GM12865 (cell line): ENCODE measurements around the gene DNAAF8.

ENCODE experiments used
- DNase-seq: peaks from one replicate; pipeline ENCODE4 v3.0.0; 2010; ENCODE audit warnings: low read depth
- H3K4me3 ChIP-seq: 2 replicates; pipeline ENCODE4 v1.5.1; 2011; ENCODE audit warnings: mild to moderate bottlenecking, low read depth, low read length, control low read depth
- CTCF ChIP-seq: IDR thresholded peaks from 2 replicates; pipeline ENCODE4 v1.5.1; 2011; ENCODE audit warnings: low read length, control low read depth, low read depth, inconsistent platforms; ENCODE audit not compliant: insufficient read depth; ENCODE audit errors: missing control alignments

Gene DNAAF8

DNA sequence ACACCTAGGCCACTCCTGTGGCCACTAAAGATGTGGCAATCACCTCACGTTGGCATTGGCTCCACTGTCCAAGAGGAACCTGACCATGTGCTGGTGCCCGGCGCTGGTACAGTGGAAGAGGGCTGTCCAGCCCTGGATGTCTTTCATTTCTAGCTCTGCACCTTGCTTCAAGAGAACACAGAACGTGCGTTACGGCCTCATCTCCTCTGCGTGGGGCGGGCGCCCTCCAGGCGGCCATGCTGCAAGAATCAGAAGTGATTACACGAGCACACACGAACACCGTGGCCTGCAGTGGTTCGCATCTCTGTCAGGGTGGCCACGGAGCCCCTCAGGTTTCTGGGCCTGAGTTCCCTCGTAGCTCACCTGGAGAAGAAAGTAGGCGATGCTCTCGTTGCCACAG lies 7.7 kb upstream of the DNAAF8 start:
- no peak overlapping the region for H3K4me3 ChIP-seq
- TF ChIP-seq CTCF, result no peak
- DNase-seq, result no peak

DNA sequence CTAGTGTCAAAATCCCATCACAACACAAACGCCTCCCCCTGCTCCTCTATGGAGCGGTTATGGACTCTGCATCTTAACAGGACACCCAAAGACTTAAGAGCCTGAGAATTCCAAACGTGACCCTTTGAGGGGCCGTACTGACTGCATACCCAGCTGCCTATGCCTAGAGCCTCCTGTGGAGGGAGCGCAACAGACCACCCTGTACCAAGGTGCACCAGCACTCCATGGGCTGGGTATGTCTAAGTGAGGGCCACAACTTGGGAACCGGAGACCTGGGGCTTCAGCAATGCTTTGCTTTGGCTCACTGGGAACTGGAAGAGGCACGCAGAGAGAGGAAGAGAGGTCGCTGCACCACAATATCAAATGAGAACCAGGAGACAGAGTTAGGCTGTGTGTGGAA lies 5.7 kb upstream of the DNAAF8 start:
- no peak overlapping the region for H3K4me3 ChIP-seq
- no peak for TF ChIP-seq CTCF
- DNase-seq, result no peak

DNA sequence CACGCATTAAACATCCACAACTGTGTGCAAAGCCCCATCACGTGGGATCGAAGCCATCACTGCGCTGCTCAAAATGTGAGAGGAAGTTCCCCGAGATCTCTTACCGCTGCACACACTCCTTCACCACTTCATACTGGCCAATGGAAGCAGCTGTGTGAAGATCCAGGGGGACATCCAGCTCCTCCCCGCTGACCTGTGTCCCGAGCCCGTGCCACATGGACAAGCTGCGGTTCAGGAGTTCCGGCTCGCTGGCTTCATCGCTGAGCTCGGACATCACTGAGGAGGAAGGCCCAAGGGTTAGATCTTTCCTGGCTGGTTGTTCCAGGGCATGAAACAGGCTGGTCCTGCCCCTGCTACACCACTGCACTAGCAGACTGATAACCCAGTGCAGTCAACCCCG lies 4.5 kb upstream of the DNAAF8 start:
- no peak for DNase-seq

DNA sequence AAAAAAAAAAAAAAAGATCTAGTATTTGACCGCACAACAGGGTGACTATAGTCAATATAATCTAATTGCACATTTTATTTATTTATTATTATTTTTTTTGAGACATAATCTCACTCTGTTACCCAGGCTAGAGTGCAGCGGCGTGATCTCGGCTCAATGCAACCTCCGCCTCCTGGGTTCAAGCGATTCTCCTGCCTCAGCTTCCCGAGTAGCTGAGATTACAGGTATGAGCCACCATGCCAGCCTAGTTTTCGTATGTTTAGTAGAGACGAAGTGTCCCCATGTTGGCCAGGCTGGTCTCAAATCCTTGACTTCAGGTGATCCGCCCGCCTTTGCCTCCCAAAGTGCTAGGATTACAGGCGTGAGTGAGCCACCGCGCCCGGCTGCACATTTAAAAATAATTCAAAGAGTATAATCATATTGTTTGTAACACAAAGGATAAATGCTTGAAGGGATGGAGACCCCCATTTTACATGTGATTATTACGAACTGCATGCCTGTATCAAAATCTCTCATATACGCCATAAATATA lies 1.1 kb upstream of the DNAAF8 start:
- H3K4me3 ChIP-seq, result peak overlapping the region; percentile 98
- DNase-seq, result no peak
- TF ChIP-seq CTCF, result no peak

More for the DNA sequence above, 4.5 kb upstream of the DNAAF8 start:
- no peak overlapping the region for H3K4me3 ChIP-seq
- TF ChIP-seq CTCF, result no peak

DNA sequence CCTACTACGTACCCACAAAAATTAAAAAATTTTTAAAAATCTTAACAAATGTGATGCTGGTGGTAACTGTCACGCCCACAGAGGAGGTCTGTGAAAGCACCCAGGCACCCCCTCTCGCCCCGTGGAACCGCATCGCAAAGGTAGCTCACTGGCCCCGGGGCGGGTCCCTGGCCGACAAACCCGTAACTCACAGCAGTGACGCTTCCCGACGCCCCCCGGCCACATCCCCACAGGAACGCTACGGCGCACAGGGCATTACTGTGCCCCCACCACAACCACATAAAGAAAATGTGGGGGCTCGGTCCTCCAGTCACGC lies 632 bp upstream of the DNAAF8 start:
- DNase-seq, result no peak
- peak overlapping the region; percentile 98 for H3K4me3 ChIP-seq
- TF ChIP-seq CTCF, result no peak

DNA sequence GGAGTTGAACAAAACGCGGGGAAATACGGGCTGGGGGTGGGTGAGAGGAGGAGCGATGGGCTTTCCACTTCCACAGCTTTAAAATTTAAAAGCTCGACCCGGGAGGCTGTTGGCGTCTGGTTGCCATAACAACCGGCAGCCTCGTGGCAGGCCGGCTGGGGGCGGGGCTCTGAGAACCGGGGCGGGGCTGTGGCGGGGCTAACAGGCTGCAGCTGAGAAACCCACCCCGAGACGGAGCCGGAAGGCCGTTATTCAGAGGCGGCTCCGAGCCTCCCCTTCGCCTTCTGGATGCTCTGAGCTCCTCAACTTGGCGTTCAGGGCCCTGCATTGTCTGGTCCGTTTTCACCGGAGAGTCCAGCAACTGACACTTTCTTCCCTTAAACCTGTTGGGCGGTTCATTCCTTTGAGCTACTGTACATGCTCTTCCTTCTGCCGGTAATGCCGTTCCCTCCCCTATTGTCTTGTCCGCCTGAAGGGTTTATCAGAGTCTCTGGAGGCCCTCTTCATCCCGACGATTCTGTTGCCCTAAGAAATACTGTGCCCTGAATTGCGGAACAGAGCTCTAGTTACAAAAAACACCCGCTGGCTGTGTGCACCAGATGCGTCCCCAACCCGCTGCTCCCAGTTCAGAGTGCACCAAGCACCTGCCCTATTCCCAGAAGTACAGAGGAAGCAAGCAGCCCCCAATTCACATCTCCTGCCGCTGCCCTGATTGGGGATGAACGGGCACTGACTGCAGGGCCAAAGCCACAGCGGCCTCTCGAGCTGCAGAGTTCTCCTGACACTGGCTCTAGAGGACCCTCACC lies 596 bp downstream of the DNAAF8 start:
- peak overlapping the region; percentile 98 for H3K4me3 ChIP-seq
- DNase-seq, result peak; percentile 92
- no peak for TF ChIP-seq CTCF

- no peak for DNase-seq
- no peak for TF ChIP-seq CTCF
- H3K4me3 ChIP-seq, result no peak overlapping the region
Measured at GRCh38 chr16:4736546-4736945, 2.2 kb downstream of the DNAAF8 start.
